GM23338 (cell line): ENCODE measurements around the gene MAPRE2. TPM values are rescaled to one million over a fixed set of nuclear protein-coding genes. Genes with fewer than 3 reads are reported as not detected.

Experiments used
- CREB1 ChIP-seq: fragments of 250-450 bp; sonication (Bioruptor Pico); IDR thresholded peaks from 2 replicates; pipeline ENCODE4 v1.5.0; 2020; ENCODE audit warnings: low read depth, mild to moderate bottlenecking, moderate library complexity
- ETS1 ChIP-seq: IDR thresholded peaks from 2 replicates; pipeline ENCODE4 v1.6.1; 2016; ENCODE audit warnings: antibody characterized with exemption
- EZH2phosphoT487 ChIP-seq: fragments of 200-600 bp; sonication (generic); IDR thresholded peaks from one replicate; pipeline ENCODE4 v1.8.1; 2018; ENCODE audit warnings: antibody characterized with exemption; ENCODE audit not compliant: unreplicated experiment
- NANOG ChIP-seq: IDR thresholded peaks from 2 replicates; pipeline ENCODE4 v1.6.1; 2016; ENCODE audit warnings: antibody characterized with exemption, borderline replicate concordance
- REST ChIP-seq: IDR thresholded peaks from one replicate; pipeline ENCODE4 v1.6.1; 2018; ENCODE audit warnings: antibody characterized with exemption; ENCODE audit not compliant: unreplicated experiment
- ZNF331 ChIP-seq: fragments of 250-450 bp; sonication (Bioruptor Pico); IDR thresholded peaks from 2 replicates; pipeline ENCODE4 v1.5.0; 2020; ENCODE audit warnings: low read depth, mild to moderate bottlenecking, moderate library complexity
- ZNF462 ChIP-seq: fragments of 250-450 bp; sonication (Bioruptor Pico); IDR thresholded peaks from 2 replicates; pipeline ENCODE4 v1.5.0; 2020; ENCODE audit warnings: mild to moderate bottlenecking, moderate library complexity
- polyA plus RNA-seq: library from polyadenylated mRNA; unstranded; fragments of >200 nt; fragmentation: Nextera tagmentation; extraction: Ambion mirVana; gene quantifications from 2 replicates; pipeline ENCODE4 v1.2.1, GENCODE V29; 2016
- total RNA-seq: library from RNA; depleted of rRNA; stranded (reverse); fragments of >200 nt; shearing (Covaris generic); gene quantifications from 2 replicates; pipeline ENCODE4 v1.2.3, GENCODE V29; 2014

The MAPRE2 gene
- total and polyA plus RNA-seq, 2 experiments from 2014 or later: 17.8 to 40.4 TPM

GRCh38 chr18:35153609-35154272 is 112.5 kb downstream of the MAPRE2 start (continued):
- TF ChIP-seq ZNF462 (CRISPR knock-in tag): no peak
- TF ChIP-seq ZNF331 (CRISPR knock-in tag): no peak
- TF ChIP-seq NANOG: no peak
- no peak for TF ChIP-seq REST
- no peak for TF ChIP-seq ETS1
- TF ChIP-seq CREB1 (CRISPR knock-in tag): no peak
- TF ChIP-seq EZH2phosphoT487: no peak
